ENCODE results near the gene DIRAS1.

The DIRAS1 gene

GRCh38 chr19:2729943-2730818, 9.0 kb upstream of the DIRAS1 start:
- in situ Hi-C loops (cut with HindIII; ENCODE audit: low sequenced_read_pairs): loop anchor here (10.0 kb wide), 1 partner anchor 85 kb away; no protein-coding TSS in a partner anchor

DNA sequence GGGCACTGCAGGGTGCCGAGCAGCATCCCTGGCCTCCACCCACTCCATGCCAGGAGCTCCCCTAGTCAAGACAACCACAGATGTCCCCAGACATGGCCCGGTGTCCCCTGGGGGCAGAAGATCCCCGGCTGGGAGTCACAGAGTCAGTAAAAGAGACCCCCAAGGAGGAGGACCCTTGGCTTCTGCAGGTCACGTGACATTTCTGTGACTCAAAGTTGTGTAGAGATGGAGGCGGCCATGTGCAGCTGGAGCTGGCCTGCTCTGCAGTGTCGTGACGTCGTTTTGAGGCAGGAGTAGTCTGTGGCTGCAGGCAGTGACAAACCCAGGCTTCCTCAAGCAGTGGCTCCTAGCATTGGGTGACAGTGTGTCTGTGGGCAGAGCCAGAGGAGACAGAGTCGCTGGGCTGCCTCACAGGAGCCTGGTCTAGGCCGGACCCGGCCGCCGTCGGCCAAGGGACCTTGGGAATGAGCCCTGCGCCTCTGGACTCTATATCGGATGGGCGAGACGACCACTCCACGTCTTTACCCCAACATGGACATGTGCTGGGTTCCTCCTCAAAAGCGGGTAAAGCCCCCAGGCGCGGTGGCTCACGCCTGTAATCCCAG, 7.7 kb upstream of the DIRAS1 start:
- in situ Hi-C loops (cut with HindIII; ENCODE audit: low sequenced_read_pairs): no loop called here

DNA sequence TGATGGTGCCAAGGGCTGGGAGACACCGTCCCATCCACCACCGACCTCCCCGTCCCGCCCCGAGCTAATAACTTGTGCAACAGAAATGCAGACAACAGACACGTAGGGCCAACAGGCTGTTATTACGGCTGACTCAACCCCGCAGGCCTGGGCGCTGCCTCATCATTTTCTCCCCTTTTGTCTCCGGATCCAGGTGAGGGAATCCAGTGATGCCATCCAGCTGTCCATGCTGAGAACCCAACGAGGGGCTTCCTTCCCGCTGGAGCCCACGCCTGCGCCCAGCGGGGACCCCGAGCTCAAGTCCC, 6.4 kb upstream of the DIRAS1 start:
- in situ Hi-C loops (cut with HindIII; ENCODE audit: low sequenced_read_pairs): no loop called here

DNA sequence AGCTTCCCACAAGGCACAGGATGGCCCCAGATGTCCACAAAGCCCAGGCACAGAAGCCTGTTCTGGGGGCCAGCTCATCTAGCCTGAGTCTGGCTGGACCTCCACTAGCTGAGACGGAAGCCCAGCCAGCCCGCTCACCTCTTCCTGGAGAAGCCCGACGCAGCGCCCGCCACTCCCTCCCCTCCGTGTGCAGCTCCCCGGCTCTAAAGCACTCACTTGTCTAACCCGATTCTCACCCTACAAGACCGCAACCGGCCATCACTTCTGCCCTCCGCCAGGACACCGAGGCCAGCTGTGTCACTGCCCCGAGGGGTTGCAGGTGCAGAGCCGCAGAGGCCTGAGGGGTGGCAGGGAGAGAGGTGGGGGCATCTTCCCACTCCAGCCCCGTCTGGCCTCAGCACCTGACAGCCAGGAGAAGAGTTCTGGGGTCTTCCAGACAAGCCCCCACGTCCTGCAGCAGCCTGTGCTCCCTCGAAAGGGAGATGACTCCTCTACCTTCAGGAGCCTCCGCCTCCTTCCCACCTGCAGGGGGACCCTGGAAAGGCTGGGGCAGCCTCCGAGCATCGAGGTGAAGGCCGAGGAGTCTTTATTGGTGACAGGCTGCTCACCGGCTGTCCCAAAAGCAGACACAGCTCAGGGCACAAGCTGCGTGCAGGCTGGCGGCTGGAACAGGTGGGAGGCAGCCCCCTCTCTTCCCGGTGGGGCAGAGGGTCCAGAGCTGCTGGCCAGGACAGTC, 5.9 kb upstream of the DIRAS1 start:
- in situ Hi-C loops (cut with HindIII; ENCODE audit: low sequenced_read_pairs): no loop called here

- in situ Hi-C loops (cut with HindIII; ENCODE audit: low sequenced_read_pairs): no loop called here
These were observed 5.1 kb upstream of the DIRAS1 start for GRCh38 chr19:2726160-2726855.

- in situ Hi-C loops (cut with HindIII; ENCODE audit: low sequenced_read_pairs): no loop called here
These were observed 3.0 kb upstream of the DIRAS1 start for GRCh38 chr19:2724148-2724557.

- in situ Hi-C loops (cut with HindIII; ENCODE audit: low sequenced_read_pairs): no loop called here
These were observed 2.6 kb upstream of the DIRAS1 start for GRCh38 chr19:2723747-2724146.

GRCh38 chr19:2723345-2723715, 2.2 kb upstream of the DIRAS1 start:
- in situ Hi-C loops (cut with HindIII; ENCODE audit: low sequenced_read_pairs): no loop called here

GRCh38 chr19:2722541-2723344, 1.6 kb upstream of the DIRAS1 start:
- in situ Hi-C loops (cut with HindIII; ENCODE audit: low sequenced_read_pairs): no loop called here

DNA sequence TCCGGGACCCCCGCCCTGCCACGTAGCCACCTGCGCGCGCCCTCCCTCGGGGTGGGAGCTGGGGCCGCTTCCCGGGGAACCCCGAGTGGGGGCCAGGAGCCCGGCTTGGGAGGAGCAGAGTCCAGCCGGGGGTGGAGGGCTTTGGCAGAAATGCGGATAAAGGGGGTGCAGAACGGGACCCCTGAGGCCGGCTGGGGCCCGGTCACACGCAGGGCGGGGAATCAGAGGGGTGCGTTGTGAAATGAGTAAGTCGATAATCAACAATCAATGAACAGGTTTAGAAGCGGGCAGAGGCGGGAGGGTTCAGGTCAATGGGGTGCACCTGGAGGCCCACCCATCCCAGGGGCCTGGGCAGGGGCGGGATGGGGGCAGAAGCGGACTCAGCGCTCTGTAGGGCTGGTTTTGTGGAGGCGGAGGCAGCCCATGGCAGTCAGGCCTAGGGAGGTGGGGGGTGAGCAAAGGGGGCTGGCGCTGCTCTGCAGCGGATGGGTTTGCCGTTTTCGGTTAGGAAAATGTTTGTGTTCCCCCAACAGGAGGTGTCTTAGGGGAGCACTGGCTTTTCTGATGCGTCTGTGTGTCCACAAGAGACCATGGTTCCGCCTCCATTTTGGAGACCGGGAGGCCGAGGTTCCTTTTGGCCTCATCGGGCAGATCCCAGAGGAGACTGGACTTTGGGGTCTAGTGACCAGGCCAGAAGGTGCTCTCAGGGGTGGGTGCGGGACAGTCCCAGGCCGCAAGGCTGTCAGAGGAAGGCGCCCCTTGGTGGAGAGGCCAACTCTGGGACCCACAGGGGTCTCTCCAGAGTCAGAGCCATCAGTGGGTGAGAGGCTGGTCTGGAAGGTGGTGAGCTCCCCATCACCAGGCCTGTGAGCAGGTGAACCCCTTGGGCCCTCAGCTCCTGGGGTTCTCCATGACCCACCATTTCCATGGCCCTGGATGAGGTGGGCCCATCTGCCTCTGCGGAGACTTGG, 683 bp upstream of the DIRAS1 start:
- in situ Hi-C loops (cut with HindIII; ENCODE audit: low sequenced_read_pairs): no loop called here

- in situ Hi-C loops (cut with HindIII; ENCODE audit: low sequenced_read_pairs): no loop called here
These were observed 1.0 kb downstream of the DIRAS1 start for GRCh38 chr19:2719920-2720776.

GRCh38 chr19:2719232-2719735, 1.9 kb downstream of the DIRAS1 start:
- in situ Hi-C loops (cut with HindIII; ENCODE audit: low sequenced_read_pairs): no loop called here

DNA sequence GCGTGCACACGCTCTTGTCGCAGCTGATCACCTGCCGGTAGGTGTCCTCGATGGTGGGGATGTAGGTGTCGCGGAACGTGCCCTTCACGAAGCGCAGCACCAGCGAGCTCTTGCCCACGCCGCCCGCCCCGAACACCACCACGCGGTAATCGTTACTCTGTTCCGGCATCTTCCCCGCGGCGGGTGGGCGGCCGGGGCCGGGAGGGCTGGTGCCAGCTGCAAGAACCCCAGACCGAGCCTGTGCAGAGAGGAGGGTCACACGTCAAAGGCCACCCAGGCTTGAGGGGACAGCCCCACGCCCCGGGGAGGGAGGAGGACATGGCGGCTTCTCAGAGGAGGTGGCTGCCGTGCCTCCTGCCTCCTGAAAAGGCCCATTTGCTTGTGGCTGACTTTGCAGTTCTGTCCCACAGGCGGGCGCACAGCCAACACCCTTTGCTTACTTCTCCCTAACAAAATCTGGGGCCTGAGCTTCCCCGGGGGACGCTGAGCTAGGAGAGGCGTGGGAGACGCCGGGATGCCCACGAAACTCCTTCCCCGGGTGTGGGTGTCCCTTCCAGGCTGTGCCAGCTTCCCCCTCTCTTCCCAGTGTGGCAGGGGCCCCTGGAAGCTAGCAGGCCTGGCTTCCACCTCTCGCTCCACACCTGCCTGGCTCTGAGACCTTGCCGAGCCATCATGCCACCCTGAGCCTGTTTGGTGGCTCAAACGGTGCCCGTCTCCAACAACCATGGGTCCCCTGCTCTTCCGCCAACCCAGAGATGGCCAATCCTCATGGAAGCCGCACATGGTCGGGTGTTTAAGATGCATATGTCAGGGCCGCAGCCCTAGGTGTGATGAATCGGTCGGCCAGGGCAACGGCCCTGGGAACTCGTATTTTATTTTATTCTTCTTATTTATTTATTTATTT, 3.3 kb downstream of the DIRAS1 start:
- in situ Hi-C loops (cut with HindIII; ENCODE audit: low sequenced_read_pairs): no loop called here

GRCh38 chr19:2716722-2717637, 4.2 kb downstream of the DIRAS1 start:
- in situ Hi-C loops (cut with HindIII; ENCODE audit: low sequenced_read_pairs): no loop called here

DNA sequence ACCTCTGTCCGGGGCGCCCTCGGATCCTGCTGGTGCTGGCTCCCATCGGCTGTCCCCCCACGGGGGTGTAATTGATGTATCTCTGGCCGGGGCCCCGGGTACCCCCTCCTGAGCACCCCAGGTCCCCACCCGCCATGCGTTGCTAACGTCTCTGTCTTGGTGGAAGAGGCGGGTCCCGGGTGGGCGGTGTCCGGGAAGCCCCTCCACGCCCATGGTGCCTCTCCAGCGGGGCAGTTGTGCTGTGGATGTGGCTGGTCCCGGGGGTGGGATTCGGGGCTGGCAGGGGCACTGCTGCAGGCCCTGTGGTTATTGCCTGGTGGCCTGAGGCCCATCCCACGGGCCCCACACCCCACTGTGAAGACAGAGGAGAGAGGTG, 4.9 kb downstream of the DIRAS1 start:
- in situ Hi-C loops (cut with HindIII; ENCODE audit: low sequenced_read_pairs): no loop called here

Measured in endothelial cell of hepatic sinusoid (primary cell).